GM18507 (cell line): ENCODE data around the gene DUSP22.

Experiments
- DNase-seq: peaks from one replicate; pipeline ENCODE4 v3.0.0; 2011; ENCODE audit warnings: low read depth; ENCODE audit not compliant: insufficient read length; ENCODE audit errors: extremely low spot score
- FAIRE-seq: peaks from 2 replicates; lab custom pipeline; 2011; peaks lifted over from hg19 to GRCh38; lab: Jason Lieb, UNC

DUSP22 gene

DNA sequence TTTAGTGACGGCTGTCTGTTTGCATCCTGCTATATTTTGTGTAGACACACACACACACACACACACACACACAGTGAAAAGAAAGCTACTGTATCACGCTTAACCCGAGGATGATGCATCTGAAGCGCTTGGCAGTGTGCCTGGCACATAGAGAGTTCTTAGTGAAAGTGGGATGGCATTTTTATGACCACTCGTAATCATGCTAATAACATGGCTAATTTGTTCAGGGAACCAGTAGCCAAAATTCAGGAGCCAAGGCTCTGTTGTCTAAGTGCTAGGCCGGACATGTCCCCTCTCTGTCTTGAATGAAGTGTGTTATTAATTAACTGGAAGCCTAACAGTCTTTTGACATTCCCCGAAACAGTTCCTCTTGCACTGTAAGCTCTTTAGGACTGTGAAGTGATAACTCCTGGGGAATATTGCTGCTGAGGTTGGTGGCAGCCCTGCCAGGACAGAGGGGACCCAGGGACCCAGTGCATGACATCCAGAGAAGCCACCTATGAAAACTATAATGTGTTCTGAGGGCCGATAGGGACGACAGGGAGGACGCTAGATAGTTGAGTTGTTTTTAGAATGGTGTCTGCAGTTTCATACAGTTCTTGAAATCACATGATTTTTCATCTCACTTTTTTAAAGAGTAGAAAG, 54.2 kb downstream of the DUSP22 start:
- FAIRE-seq (peak; percentile 58), DNase-seq (no peak)

DNA sequence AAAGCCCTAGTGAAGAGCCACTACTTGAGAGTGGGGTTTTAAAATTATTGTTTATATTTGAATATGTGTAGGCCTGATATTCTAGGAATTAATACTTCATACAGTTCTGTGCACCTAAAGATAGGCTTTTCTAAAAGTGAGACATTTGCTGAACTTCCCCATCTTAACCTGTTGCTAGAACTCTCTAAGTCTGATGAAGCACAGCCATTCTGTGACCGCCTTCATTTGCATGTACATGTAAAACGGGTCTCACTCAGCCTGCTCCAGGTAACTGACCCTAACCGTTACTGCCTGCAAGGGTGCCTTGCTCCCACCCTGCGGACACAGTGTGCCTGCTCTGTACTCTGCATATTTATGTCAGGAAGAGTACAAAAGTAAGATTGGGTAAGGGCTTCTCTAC, 54.9 kb downstream of the DUSP22 start:
- no peak for DNase-seq

DNA sequence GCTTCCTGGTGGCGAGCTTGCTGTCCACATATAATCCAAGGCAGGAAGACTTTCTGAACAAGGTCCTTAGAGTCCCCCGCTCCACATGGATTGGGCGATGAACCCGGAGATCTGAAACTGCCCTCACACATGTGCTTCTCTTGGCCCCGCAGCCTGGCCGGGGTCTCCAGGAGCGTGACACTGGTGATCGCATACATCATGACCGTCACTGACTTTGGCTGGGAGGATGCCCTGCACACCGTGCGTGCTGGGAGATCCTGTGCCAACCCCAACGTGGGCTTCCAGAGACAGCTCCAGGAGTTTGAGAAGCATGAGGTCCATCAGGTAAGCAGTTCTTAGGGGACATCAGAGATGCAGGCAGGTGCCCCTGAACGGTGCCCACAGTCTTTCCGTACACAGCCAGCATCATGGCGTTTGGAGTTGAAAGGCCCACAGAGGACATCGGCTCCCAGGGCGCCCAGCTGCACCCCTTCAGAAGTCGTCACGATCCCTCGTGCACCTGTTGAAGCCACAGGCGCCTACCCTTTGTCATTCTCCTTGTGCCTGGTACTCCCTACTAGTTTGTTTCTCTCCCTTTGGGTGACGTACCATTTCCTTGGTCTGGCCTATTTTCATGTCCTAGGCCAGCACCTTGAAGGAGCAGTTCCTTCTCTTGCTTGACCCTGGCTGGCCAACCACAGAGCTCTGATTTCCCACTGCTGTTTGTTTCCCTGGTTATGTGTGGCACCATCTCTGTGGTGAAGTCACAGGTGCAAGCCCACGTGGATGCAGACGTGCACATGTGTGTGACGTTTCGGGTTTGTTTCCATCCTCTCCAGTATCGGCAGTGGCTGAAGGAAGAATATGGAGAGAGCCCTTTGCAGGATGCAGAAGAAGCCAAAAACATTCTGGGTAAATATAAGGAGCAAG, 55.9 kb downstream of the DUSP22 start:
- FAIRE-seq (no peak), DNase-seq (no peak)

More for the DNA sequence above, 54.9 kb downstream of the DUSP22 start:
- peak; percentile 86 for FAIRE-seq

DNA sequence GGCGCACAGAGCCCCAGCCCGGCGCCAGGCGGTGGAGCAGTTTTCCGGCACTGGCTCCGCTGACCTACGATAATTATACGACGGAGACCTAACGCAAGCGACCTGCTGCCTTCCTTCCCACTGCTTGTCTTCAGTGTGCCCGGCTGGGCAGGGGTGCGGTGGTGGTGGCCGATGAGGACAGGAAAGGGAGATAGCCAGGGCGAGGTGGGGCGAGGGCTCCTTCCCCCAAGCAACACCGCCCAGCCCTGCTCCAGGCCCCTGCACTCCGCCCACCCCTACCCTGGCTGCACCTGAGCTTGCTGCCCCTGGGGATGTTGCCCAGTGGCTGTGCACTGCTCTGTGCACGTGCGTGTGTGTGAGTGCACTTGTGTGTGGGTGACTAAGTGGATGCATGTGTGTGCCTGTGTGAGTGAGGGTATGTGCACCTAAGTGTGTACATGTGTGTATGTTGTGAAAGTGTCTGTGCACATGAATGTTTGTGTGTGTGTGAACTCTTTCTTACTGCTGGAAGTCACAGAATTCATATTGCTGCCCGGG, 56.6 kb downstream of the DUSP22 start:
- FAIRE-seq (no peak), DNase-seq (no peak)

DNA sequence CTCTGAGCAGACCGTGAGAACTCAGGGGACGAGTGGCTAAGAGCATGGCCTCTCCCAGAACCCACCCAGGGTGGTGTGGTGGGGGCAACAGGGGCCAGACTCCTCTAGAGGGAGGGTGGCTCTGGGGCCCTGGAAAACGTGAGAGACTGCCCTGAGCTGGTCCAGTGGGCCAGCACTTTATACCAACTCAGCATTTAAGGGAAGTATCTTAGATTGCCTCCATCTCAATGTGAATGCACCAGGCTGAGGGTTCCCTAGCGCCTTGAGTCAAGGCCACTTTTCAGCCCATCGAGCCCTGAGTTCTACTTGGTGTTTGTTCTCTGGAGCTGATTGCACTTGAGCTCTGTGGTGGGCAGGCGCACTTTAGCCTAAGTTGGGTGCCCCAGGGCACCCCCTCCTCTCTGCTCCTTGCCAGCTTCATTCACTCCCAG, 57.2 kb downstream of the DUSP22 start:
- FAIRE-seq (no peak), DNase-seq (no peak)

DNA sequence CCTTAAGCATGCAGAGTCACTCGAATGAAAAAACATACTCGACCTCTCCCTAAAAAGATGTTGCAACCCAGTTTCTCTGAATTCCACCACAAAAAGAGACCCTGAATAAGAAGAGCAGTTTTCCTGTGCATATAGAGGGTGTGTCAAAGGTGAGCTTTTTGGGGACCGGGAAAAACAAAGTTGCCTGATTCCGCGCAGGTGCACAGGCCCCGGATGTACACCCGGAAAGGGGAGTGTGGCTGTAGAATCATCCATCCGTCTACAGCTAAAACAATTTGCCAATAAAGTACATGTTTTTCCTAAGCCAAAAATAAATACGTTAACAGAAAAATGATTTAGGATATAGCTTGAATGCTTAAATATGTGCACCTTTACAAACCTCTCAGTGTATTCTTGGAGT, 58.1 kb downstream of the DUSP22 start:
- no peak for DNase-seq
- FAIRE-seq: no peak

DNA sequence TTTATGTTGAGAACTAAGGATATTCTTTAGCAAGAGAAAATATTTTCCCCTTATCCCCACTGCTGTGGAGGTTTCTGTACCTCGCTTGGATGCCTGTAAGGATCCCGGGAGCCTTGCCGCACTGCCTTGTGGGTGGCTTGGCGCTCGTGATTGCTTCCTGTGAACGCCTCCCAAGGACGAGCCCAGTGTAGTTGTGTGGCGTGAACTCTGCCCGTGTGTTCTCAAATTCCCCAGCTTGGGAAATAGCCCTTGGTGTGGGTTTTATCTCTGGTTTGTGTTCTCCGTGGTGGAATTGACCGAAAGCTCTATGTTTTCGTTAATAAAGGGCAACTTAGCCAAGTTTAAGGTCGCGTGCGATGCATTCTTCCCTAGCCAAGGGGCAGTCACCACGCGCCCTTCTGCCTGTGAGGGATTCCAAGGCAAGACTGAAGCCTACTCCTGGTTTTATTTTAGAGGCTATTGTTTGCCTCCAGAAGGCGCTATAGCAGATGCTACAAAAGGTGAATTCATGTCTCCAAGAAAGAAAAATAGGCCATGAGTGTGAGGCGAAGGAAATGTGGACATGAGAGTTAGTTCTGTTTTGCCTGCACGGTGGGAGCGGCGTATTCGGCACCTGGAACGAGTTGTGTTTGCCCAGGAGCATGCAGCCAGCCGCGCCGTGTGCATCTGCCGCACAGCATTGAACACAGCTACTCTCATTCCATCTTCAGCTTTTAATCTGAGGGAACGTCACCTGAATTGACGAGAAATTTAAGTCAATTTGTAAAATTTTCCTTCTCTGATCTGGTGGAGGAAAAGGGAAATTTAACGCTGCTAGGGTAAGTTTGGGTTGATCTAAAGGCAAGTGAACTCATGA, 59.0 kb downstream of the DUSP22 start:
- no peak for DNase-seq
- FAIRE-seq: no peak

DNA sequence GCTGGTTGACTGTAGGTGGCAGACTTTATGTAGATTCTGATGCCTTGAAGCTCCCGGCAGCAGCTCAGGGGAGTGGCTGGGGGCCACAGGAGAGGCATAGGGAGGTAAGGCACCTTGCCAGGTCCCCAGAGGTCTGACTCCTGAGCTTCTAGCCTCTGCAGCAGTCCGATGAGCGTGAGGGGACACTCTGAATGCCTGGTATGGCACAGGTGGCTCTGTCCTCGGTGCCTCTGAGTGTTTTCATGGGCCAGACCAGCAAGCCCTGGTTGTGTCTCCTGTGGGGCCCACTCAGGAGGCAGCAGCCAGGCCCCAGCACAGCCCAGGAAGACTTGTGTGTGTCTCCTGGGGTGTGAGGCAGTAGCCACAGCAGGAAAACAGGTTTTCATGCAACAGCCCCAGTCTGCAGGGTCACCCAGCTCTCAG, 59.6 kb downstream of the DUSP22 start:
- no peak for FAIRE-seq

DNA sequence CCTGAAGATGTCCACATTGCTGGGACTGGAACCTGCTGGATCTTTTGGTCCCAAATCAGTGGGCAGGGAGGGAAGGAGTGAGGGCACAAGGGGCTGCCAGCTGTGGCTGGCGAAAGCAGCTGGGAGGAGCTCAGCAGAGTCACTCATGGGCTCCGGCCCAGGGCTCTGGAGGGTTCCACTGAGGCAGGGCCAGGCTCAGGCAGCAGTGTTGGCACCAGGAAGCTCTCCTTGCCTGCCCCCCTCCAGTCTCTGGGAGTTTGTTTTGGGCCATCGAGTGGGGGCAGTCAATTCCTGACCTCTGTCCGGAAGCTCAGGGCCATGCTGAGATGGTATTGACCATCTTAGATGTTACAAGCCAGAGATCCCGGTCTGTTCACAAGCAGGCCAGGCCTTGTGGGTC, 60.2 kb downstream of the DUSP22 start:
- DNase-seq (no peak), FAIRE-seq (no peak)

More for the DNA sequence above, 59.6 kb downstream of the DUSP22 start:
- DNase-seq: no peak

DNA sequence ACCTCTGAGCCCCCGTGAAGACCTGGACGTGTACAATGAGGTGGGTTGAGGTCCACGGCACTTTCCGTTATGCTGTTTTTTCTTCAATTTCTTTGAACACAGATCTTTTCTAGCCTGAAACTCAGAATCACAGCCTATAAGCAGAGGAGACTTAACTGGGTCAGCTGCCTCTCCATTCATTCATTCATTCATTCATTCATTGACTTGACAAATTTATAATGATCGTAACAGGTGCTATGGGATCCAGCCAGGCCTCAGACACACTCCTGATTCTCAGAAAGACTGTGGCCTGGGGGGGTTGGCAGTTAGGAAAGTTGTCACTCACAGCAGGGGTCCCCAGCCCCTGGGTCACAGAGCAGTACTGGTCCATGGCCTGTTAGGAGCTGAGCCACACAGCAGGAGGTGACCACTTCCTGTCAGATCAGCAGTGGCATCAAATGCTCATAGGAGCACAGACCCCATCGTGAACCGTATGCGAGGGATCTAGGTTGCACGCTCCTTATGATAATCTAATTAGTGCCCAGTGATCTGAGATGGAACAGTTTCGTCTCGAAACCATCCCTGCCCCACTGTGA, 60.7 kb downstream of the DUSP22 start:
- no peak for FAIRE-seq
- no peak for DNase-seq

DNA sequence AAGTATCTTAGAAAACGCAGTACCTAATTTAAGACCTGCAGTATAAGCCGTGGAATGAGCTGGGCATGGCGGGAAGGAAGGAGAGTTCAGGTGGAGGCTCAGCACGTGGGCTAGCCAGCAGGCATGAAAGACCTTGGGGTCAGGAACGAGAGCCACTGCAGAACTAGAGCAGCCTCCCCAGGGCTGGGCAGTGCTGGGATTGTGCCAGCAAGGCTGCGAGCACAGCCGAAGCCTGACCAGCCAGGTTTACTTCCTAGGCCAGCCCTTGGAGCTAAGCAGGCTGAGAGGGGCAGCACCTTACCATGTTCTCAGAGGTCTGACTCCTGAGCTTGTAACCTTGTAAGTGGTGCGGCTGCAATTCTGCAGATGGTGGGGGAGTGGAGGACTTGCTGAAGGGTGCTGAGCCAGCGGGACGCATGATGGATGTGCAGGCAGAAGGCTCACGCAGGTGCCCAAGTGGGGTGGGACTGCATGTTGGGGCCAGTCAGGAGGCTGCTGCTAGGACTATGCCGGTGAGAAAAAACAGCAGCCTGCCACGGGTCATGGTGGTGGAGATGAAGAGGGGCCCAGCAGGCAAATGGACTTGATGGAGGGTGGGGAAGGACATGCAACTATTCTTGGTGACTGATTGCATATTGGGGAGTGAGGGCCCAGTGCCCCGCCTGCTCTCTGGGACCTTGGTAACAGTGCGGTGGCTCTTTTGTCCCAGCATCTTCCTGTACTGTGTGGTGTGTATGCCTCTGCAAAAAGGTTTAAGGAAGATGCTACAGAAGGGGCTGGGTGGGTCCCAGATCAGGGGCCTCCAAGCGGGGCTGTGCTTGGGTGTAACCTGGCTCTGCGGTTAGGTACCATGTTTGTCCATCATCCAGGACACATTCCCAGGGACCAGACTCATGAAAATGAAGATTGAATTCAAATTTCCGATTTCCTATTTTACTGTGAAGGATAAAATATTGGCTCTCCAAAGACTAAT, 61.6 kb downstream of the DUSP22 start:
- DNase-seq: no peak
- no peak for FAIRE-seq

DNA sequence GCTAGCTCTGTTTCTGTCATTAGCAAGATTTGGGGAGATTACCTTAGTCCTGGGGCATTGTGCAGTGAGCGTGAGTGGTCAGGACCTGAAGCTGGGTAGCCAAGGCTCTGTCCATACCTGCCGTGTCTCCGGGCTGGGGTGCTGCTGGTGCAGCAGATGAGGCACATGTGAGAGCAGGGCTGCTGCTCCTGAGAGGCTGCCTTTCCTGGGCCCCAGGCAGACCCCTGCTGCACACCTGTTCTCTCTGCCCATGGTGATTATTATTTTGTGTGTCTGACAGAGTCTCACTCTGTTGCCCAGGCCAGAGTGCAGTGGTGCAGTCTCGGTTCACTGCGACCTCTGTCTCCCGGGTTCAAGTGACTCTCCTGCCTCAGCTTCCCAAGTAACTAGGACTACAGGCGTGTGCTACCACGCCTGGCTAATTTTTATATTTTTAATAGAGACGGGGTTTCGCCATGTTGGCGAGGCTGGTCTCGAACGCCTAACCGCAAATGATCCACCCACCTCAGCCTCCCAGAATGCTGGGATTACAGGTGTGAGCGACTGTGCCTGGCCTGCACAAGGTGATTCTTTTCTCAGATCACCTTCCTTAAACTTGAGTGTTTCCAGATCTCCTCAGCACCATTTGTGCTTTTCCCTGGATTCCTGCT, 62.5 kb downstream of the DUSP22 start:
- DNase-seq (no peak), FAIRE-seq (no peak)

DNA sequence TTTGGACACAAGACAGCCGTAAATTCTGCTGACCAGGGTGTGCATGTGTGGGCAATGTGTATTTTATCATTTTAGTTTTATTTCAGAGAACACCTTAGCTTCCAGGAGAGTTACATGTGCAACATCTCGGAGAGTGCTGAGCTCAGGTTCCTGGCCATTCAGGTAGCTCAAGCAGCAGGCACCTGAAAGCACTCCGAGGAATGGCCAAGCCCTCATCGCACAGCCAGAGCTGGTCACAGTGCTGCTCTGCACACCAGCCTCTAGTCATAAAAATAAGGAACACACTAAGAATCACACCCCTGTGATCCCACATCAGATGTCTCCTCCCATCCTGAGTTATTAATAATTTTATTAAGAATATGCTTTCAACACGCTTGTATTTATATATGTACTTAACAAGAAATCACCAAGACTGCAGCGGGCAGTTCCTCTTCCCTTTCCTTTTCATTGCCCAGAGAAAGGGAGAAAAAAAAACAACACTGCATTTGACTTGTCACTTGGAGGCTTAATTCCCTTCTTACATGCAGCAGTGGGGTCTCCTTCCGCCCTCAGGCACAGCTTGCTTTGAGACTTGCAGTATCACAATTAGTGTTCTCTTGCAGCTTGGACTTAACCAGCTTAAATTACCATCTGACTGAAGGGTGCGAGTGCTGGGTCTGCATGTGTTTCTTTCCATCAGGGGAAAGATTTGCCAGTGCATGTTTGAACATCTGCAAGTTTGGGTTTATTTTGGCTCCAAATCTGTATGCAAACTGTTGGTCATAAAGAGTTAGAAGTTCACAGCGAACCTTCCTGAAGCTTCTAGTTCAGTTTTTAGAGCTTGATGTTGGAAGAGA, 63.3 kb downstream of the DUSP22 start:
- DNase-seq (no peak), FAIRE-seq (peak; percentile 15)

DNA sequence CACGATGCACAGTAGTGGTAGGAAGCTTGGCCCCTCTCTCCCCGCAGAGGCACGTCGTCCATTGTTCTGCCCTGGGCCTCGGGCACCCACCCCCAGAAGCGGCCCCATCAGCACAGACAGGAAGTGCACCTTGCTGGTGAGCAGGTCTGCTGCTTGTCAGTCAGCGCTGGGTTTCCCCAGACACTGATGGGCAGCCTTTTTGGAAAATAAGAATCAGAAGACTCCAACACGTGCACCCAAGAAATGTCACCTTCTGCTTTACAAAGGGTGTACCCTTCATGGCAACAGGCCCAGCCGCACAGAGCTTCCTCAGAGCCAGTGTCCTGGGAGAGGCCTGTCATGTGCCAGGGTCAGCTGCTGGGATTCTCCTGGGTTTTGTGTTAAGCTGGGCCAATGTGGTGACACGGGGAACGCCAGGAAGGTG, 64.6 kb downstream of the DUSP22 start:
- peak; percentile 83 for FAIRE-seq

DNA sequence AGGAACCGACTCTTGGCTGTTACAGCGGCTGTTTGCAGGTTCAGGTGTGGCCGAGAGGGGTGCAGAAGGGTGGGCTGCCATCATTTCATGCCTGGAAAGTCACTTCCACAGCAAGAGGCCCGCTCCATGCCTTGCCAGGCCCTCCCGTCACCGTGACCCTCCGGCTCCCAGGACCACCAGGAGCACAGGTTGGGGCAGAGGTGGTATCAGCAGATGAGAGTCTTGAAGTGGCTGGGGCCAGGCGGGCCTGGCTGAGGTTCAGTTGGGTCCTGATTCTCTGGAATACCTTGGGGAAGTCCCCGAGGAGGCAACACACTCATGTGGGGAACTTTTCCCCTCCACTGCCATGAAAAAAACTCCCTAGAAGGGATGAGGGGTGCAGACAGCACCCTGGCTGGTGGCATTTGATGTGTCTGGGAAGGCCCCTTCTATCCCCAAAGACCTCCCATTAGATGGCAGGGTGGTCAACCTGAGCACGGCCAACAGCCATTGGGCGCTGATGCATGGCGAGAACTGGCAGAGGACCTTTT, 65.0 kb downstream of the DUSP22 start:
- DNase-seq (no peak), FAIRE-seq (no peak)

More for the DNA sequence above, 64.6 kb downstream of the DUSP22 start:
- DNase-seq: no peak

DNA sequence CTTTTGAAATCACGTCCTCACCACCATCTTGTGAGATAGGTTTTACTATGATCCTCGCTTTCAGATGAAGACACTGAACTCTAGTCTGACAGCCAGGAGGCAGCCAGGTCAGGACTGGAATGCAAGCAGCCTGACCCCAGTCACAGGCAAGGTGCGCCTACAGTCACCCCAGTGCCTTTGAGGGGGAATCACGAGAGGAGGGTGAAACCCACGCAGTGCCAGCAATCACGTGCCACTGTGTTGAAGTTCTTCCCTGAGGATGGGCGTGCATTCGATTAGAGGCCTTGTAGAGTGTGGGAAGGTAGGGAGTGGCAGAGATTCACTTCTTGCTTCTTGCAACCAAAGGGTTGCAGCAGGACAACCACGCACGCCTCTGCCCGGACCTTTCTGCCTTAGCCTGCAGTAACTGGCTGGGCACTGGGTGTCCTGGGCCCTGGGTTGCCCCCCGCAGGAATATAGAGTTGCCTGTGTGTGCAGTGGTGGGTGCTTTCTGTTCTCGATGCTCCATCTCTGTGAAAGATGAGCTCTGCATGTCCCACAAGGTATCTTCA, 65.6 kb downstream of the DUSP22 start:
- no peak for FAIRE-seq
- no peak for DNase-seq
